Epithelial cell of esophagus (primary cell): ENCODE results near the gene ANKRD36C.
"Not testable (repeated sequence)": the region's sequence is repeated elsewhere in the genome, so short reads cannot be mapped to it uniquely, and the experiment has no call there.

ENCODE experiments used
- DNase-seq: peaks from one replicate; pipeline ENCODE4 v3.0.0; 2010; ENCODE audit warnings: low read depth
- H3K4me3 ChIP-seq: 2 replicates; pipeline ENCODE4 v1.5.1; 2011; ENCODE audit warnings: mild to moderate bottlenecking, low read length, control low read depth
- CTCF ChIP-seq: IDR thresholded peaks from 2 replicates; pipeline ENCODE4 v1.5.1; 2011; ENCODE audit warnings: low read depth, mild to moderate bottlenecking, low read length, control low read depth, inconsistent platforms; ENCODE audit not compliant: insufficient read depth; ENCODE audit errors: missing control alignments

ANKRD36C gene

GRCh38 chr2:96012792-96013264, 21.2 kb upstream of the ANKRD36C start:
- not testable (repeated sequence) for H3K4me3 ChIP-seq, DNase-seq

GRCh38 chr2:96012086-96012791, 20.6 kb upstream of the ANKRD36C start:
- not testable (repeated sequence) for H3K4me3 ChIP-seq, DNase-seq

GRCh38 chr2:96011129-96011455, 19.5 kb upstream of the ANKRD36C start:
- peak; percentile 4 for TF ChIP-seq CTCF
- peak; percentile 78 for DNase-seq
- H3K4me3 ChIP-seq: peak overlapping the region; percentile 9

- peak overlapping the region; percentile 37 for H3K4me3 ChIP-seq
- DNase-seq: peak; percentile 87
Observed at GRCh38 chr2:96010320-96011128, 18.9 kb upstream of the ANKRD36C start.

- H3K4me3 ChIP-seq: peak overlapping the region; percentile 37
- DNase-seq: peak; percentile 67
Observed at GRCh38 chr2:96009833-96010232, 18.2 kb upstream of the ANKRD36C start.

GRCh38 chr2:96008051-96008450, 16.4 kb upstream of the ANKRD36C start:
- not testable (repeated sequence) for DNase-seq, H3K4me3 ChIP-seq

- not testable (repeated sequence) for H3K4me3 ChIP-seq, DNase-seq
Observed at GRCh38 chr2:96006248-96006647, 14.6 kb upstream of the ANKRD36C start.

- H3K4me3 ChIP-seq: peak overlapping the region; percentile 51
- DNase-seq: peak; percentile 44
- peak; percentile 69 for TF ChIP-seq CTCF
Observed at GRCh38 chr2:95992520-95993272, 1.1 kb upstream of the ANKRD36C start.

- peak overlapping the region; percentile 51 for H3K4me3 ChIP-seq
- not testable (repeated sequence) for DNase-seq
Observed at GRCh38 chr2:95992102-95992501, 478 bp upstream of the ANKRD36C start.

GRCh38 chr2:95990884-95991283, 740 bp downstream of the ANKRD36C start:
- DNase-seq: not testable (repeated sequence)
- peak overlapping the region; percentile 24 for H3K4me3 ChIP-seq

- not testable (repeated sequence) for H3K4me3 ChIP-seq, DNase-seq
Observed at GRCh38 chr2:95951662-95952061, 40.0 kb downstream of the ANKRD36C start.

GRCh38 chr2:95948039-95948438, 43.6 kb downstream of the ANKRD36C start:
- H3K4me3 ChIP-seq: not testable (repeated sequence)
- peak; percentile 2 for DNase-seq

GRCh38 chr2:95939947-95940346, 51.7 kb downstream of the ANKRD36C start:
- not testable (repeated sequence) for DNase-seq, H3K4me3 ChIP-seq

- DNase-seq, H3K4me3 ChIP-seq: not testable (repeated sequence)
Observed at GRCh38 chr2:95930740-95931139, 60.9 kb downstream of the ANKRD36C start.

GRCh38 chr2:95917007-95917406, 74.6 kb downstream of the ANKRD36C start:
- not testable (repeated sequence) for H3K4me3 ChIP-seq, DNase-seq

GRCh38 chr2:95915131-95915530, 76.5 kb downstream of the ANKRD36C start:
- not testable (repeated sequence) for DNase-seq, H3K4me3 ChIP-seq

- DNase-seq: peak; percentile 64
- H3K4me3 ChIP-seq: not testable (repeated sequence)
Observed at GRCh38 chr2:95911431-95911830, 80.2 kb downstream of the ANKRD36C start.
